Parathyroid adenoma (tissue), 2 donors: ENCODE data around the gene SLC16A5.

Experiments used
- H2AFZ ChIP-seq: fragments of 300-600 bp; sonication (generic); one replicate; pipeline ENCODE4 v1.7.0; 2017; ENCODE audit warnings: antibody characterized with exemption, mild to moderate bottlenecking
- H3K27ac ChIP-seq: fragments of 300-600 bp; sonication (generic); one replicate; pipeline ENCODE4 v1.7.0; 2017
- H3K27me3 ChIP-seq: fragments of 300-600 bp; sonication (generic); one replicate; pipeline ENCODE4 v1.7.0; 2017; ENCODE audit warnings: low read length; ENCODE audit not compliant: control insufficient read depth, insufficient read depth
- H3K36me3 ChIP-seq: fragments of 300-600 bp; sonication (generic); one replicate; pipeline ENCODE4 v1.7.0; 2017; ENCODE audit warnings: low read length; ENCODE audit not compliant: control insufficient read depth, insufficient read depth
- H3K4me1 ChIP-seq: fragments of 300-600 bp; sonication (generic); one replicate; pipeline ENCODE4 v1.7.0; 2017; ENCODE audit warnings: control low read depth
- H3K4me2 ChIP-seq: fragments of 300-600 bp; sonication (generic); one replicate; pipeline ENCODE4 v1.7.0; 2017; ENCODE audit warnings: low read length
- H3K4me3 ChIP-seq: fragments of 300-600 bp; sonication (generic); one replicate; pipeline ENCODE4 v1.7.0; 2017; ENCODE audit warnings: low read depth, low read length
- H3K79me2 ChIP-seq: fragments of 300-600 bp; sonication (generic); one replicate; pipeline ENCODE4 v1.7.0; 2017; ENCODE audit warnings: control low read depth
- H3K9ac ChIP-seq: fragments of 300-600 bp; sonication (generic); one replicate; pipeline ENCODE4 v1.7.0; 2017; ENCODE audit warnings: mild to moderate bottlenecking
- H3K9me3 ChIP-seq: fragments of 300-600 bp; sonication (generic); one replicate; pipeline ENCODE4 v1.7.0; 2017; ENCODE audit warnings: low read length; ENCODE audit not compliant: control insufficient read depth
- TF ChIP-seq, protein P1 (sequence below): fragments of 300-600 bp; sonication (generic); IDR thresholded peaks from one replicate; pipeline ENCODE4 v1.7.0; 2017; ENCODE audit warnings: antibody characterized with exemption, mild to moderate bottlenecking
- donor health status: primary hyperparathyroidism.

Gene SLC16A5

DNA sequence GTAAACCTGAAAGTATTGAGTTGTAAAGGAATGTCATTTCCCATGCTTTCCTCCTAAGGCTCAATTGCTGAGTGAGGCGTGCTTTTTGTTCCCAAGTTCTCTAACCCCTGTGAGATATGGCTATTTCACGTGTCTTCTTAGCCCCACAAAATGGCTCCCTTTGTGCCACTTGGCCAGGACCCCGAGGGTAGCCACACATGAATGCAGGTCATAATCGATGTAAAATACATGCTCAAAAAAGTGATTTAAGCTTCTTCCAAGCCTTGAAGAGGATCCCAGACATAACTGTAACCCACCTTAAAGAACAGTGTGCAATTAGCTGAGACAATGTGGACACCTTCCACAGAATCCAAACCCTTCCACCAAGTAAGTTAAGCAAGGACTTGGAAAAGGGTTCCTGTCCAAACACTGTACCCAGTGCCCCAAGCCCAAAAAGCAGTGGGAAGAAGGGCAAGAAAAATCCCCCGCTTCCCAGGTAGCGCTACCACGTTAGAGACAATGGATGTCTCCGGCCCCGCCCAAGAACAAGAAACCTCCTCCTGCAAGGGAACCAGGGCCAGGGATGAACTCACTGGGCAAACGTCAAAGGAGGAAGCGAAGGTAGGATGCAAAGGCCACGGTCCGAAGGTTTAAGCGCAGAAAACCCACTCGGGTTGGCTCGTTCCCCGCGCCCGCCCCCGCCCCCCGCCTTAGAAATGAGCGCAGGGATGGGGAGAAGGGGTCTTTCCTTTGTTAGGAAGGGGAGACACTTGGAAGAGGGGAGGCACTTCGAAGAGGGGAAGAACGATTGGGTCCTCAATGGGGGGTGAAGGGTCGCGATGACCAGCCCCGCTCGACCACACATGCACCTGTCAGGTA lies 65.4 kb downstream of the SLC16A5 start:
- Histone ChIP-seq H3K27me3 (no peaks in the 10 kb centered on the region), H3K9me3 (no peaks in the 10 kb centered on the region), H3K4me1 (no peaks in the 10 kb centered on the region), H3K4me3 (peak overlapping the region; percentile 87), H3K4me2 (peak overlapping the region; percentile 99), H3K36me3 (no peaks in the 10 kb centered on the region), H3K9ac (no peak overlapping the region), H2AFZ (peak overlapping the region; percentile 82), H3K27ac (no peak overlapping the region), H3K79me2 (peaks cover 7% of the 10 kb centered on the region)
- TF ChIP-seq, protein P1, sequence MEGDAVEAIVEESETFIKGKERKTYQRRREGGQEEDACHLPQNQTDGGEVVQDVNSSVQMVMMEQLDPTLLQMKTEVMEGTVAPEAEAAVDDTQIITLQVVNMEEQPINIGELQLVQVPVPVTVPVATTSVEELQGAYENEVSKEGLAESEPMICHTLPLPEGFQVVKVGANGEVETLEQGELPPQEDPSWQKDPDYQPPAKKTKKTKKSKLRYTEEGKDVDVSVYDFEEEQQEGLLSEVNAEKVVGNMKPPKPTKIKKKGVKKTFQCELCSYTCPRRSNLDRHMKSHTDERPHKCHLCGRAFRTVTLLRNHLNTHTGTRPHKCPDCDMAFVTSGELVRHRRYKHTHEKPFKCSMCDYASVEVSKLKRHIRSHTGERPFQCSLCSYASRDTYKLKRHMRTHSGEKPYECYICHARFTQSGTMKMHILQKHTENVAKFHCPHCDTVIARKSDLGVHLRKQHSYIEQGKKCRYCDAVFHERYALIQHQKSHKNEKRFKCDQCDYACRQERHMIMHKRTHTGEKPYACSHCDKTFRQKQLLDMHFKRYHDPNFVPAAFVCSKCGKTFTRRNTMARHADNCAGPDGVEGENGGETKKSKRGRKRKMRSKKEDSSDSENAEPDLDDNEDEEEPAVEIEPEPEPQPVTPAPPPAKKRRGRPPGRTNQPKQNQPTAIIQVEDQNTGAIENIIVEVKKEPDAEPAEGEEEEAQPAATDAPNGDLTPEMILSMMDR, result no peak

DNA sequence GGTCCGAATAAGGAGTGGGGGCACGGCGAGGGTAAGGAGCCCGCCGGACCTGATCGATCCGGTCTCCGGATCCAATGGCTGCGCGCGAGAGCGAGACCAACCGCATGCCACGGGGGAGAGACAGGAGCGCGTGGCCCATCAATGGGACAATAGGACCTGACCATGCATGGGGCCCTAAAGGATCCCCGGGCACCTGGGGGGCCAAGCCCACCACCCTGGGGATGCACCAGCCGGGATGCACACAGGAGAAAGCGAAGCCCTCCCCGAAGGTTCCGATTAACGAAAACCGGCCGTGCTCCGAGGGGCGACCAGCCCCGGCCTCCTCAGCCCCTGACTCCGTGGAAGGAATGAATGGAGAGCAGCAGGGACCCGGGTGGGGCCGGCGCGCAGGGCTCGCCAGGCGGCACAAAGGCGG lies 66.0 kb downstream of the SLC16A5 start:
- Histone ChIP-seq H3K27me3 (no peaks in the 10 kb centered on the region), H3K36me3 (no peaks in the 10 kb centered on the region), H3K79me2 (peaks cover 7% of the 10 kb centered on the region), H3K4me1 (no peaks in the 10 kb centered on the region), H3K9me3 (no peaks in the 10 kb centered on the region), H3K4me3 (peak overlapping the region; percentile 87), H3K27ac (no peak overlapping the region), H3K4me2 (peak overlapping the region; percentile 99), H3K9ac (no peak overlapping the region), H2AFZ (peak overlapping the region; percentile 82)
- TF ChIP-seq, protein P1, result no peak

DNA sequence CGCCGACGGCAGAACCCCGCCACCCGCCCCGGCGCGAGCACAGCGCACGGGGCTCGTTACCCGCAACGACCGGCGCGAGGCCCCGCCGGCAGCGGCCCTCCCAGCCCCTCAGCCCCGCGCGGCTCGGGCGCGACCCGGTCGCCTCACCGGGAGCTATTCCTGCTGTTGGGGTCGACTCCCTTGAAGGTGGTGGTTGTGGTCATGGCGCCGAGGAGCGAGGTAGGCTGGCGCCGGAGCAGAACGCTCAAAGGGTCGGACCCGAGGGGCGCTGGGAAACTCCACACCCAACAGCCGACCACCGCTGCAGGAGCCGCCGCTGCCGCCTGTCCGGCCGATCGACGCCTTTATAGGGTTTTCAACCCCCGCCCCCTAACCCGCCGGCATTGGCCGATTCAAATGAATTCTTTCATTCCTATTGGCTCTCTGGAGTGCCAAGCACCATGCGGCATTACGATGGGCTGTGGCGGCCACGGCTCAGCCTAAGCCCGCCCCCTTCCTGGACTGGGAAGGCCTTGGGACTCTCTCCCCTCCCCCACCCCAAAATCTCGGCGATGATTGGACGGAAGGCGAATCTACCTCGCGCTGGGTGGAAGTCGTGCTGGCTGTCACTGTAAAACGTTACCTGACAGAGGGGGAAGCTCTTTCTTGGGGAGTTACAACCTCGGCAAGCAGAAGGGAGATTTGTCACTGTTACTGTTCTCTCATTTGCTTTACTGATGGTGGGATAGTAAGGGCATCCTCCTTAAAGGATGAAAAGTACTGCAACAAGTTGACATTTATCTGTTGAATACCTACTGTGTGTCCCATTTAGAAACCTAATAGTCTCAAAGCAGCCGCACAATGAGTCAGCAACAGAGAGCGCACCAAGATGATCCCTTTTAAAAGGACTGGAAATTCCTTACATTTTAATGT lies 66.7 kb downstream of the SLC16A5 start, which contains the start of gene JPT1:
Gene JPT1, minus strand, starts transcription at position 318 of the 912 bp plus-strand sequence. Its CDS starts 115 bp downstream, at position 203.
- H3K27ac ChIP-seq, result no peak within 1 kb of the TSS
- H3K27me3 ChIP-seq, result no peaks in the 10 kb centered on the region
- peak within 1 kb of the TSS; percentile 87 for H3K4me3 ChIP-seq
- peak within 1 kb of the TSS; percentile 99 for H3K4me2 ChIP-seq
- no peaks in the 10 kb centered on the region for H3K36me3 ChIP-seq
- H3K9ac ChIP-seq, result no peak within 1 kb of the TSS
- TF ChIP-seq, protein P1, result no peak
- H3K4me1 ChIP-seq, result no peaks in the 10 kb centered on the region
- H2AFZ ChIP-seq, result peak within 1 kb of the TSS; percentile 82
- H3K9me3 ChIP-seq, result no peaks in the 10 kb centered on the region
- peaks cover 7% of the 10 kb centered on the region for H3K79me2 ChIP-seq

DNA sequence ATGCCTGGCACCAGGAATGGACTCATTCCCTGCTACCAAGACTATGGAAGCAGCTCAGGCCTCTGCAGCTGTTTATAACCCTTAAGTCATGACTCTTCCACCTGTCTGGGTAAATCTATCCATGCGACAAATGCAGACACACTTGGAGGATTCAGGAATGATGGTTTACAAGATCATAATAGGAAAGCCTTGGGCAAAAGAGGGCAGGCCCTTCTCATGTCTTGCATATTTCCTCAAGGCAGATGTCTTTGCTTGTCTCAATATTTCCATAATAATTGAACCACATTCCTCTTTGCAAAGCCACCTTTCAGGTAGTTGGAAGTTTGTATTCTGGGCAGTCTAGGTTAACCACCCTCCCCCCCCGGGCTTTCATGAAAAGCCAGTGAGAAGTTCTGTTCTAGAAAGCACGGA lies 67.4 kb downstream of the SLC16A5 start:
- no peak overlapping the region for H3K9ac ChIP-seq
- H2AFZ ChIP-seq, result peak overlapping the region; percentile 82
- no peaks in the 10 kb centered on the region for H3K9me3 ChIP-seq
- no peaks in the 10 kb centered on the region for H3K4me1 ChIP-seq
- no peak overlapping the region for H3K4me2 ChIP-seq
- no peak overlapping the region for H3K4me3 ChIP-seq
- no peaks in the 10 kb centered on the region for H3K27me3 ChIP-seq
- H3K27ac ChIP-seq, result no peak overlapping the region
- no peaks in the 10 kb centered on the region for H3K36me3 ChIP-seq
- H3K79me2 ChIP-seq, result peaks cover 7% of the 10 kb centered on the region
- TF ChIP-seq, protein P1, result no peak
